ENCODE results near the gene MNT. TPM values are rescaled to one million over a fixed set of nuclear protein-coding genes. Genes with fewer than 3 reads are reported as not detected.

MNT gene
- total RNA-seq, 4 donors from 2014 or later, result 2.9 to 5.4 (median 4.2) TPM

- DNase-seq (no peak), ATAC-seq (no peak)
- H3K4me3 ChIP-seq, result no peak overlapping the region
- TF ChIP-seq POLR2A (IDR thresholded peaks at IDR 0.05) (no peak), CTCF (IDR thresholded peaks at IDR 0.05 in 4 of 5, conservative IDR thresholded peaks at IDR 0.05 in 1 of 5) (no peak)
- in situ Hi-C loops (cut with MboI; ENCODE audit: low sequenced_read_pairs in 4 of 4) (no loop called here), intact Hi-C loops (cut with DNase I; ENCODE audit: low total_unique reads) (no loop called here)
- no peaks in the 10 kb centered on the region for H3K9me3 ChIP-seq
- H3K27ac ChIP-seq, result no peak overlapping the region
- H3K36me3 ChIP-seq, result no peaks in the 10 kb centered on the region
- H3K4me1 ChIP-seq, result peaks cover 11 to 14% of the 10 kb centered on the region in 2 donors
- H3K27me3 ChIP-seq, result no peaks in the 10 kb centered on the region
Observed at GRCh38 chr17:2344528-2344927, 56.3 kb downstream of the MNT start.

- Histone ChIP-seq H3K4me1 (peaks cover 10 to 11% of the 10 kb centered on the region in 2 donors), H3K36me3 (no peaks in the 10 kb centered on the region), H3K4me3 (no peak overlapping the region), H3K9me3 (no peaks in the 10 kb centered on the region), H3K27ac (no peak overlapping the region), H3K27me3 (no peaks in the 10 kb centered on the region)
- ATAC-seq, result no peak
- TF ChIP-seq POLR2A (IDR thresholded peaks at IDR 0.05) (no peak), CTCF (IDR thresholded peaks at IDR 0.05 in 4 of 5, conservative IDR thresholded peaks at IDR 0.05 in 1 of 5) (no peak)
- DNase-seq, result no peak
- in situ Hi-C loops (cut with MboI; ENCODE audit: low sequenced_read_pairs in 4 of 4), result no loop called here
- intact Hi-C loops (cut with DNase I; ENCODE audit: low total_unique reads), result no loop called here
Observed at GRCh38 chr17:2343421-2343820, 57.4 kb downstream of the MNT start.

GRCh38 chr17:2338315-2338657 is 62.6 kb downstream of the MNT start:
- intact Hi-C loops (cut with DNase I; ENCODE audit: low total_unique reads), result loop anchor here (5.0 kb wide), 2 partner anchors 64 to 286 kb away; partner anchors contain the start of gene MNT
- TF ChIP-seq POLR2A (IDR thresholded peaks at IDR 0.05) (no peak), CTCF (IDR thresholded peaks at IDR 0.05 in 4 of 5, conservative IDR thresholded peaks at IDR 0.05 in 1 of 5) (no peak)
- H3K27me3 ChIP-seq, result no peaks in the 10 kb centered on the region
- peaks cover 14 to 27% of the 10 kb centered on the region in 2 donors for H3K4me1 ChIP-seq
- in situ Hi-C loops (cut with MboI; ENCODE audit: low sequenced_read_pairs in 4 of 4), result no loop called here
- H3K36me3 ChIP-seq, result peaks cover 4 to 20% of the 10 kb centered on the region in 2 donors
- DNase-seq (no peak), ATAC-seq (no peak)
- peak overlapping the region; percentile 87 to 94 (median 92) for H3K27ac ChIP-seq
- no peaks in the 10 kb centered on the region for H3K9me3 ChIP-seq
- H3K4me3 ChIP-seq, result peak overlapping the region; percentile 71 to 90 (median 82)

- Histone ChIP-seq H3K27me3 (no peaks in the 10 kb centered on the region), H3K9me3 (no peaks in the 10 kb centered on the region), H3K4me3 (peak overlapping the region; percentile 71 to 90 (median 82)), H3K36me3 (peaks cover 5 to 26% of the 10 kb centered on the region in 2 donors), H3K27ac (peak overlapping the region; percentile 87 to 94 (median 92)), H3K4me1 (peaks cover 14 to 27% of the 10 kb centered on the region in 2 donors)
- in situ Hi-C loops (cut with MboI; ENCODE audit: low sequenced_read_pairs in 4 of 4), result no loop called here
- ATAC-seq (peak; percentile 57), DNase-seq (peak; percentile 44 to 64)
- peak in 1 of 5 experiments; percentile 11 for TF ChIP-seq CTCF (IDR thresholded peaks at IDR 0.05 in 4 of 5, conservative IDR thresholded peaks at IDR 0.05 in 1 of 5)
- peak; percentile 52 to 56 for TF ChIP-seq POLR2A (IDR thresholded peaks at IDR 0.05)
- intact Hi-C loops (cut with DNase I; ENCODE audit: low total_unique reads), result loop anchor here (2.0 to 5.0 kb wide), 3 partner anchors 15 to 285 kb away; partner anchors contain the start of gene MNT
Observed at GRCh38 chr17:2337544-2338314, 63.1 kb downstream of the MNT start.

Measured in gastrocnemius medialis (tissue), 4 donors.